HL-60 (cell line): Measurements from ENCODE around the gene MUC3A.
"Not testable (repeated sequence)": the region's sequence is repeated elsewhere in the genome, so short reads cannot be mapped to it uniquely, and the experiment has no call there.

Experiments used
- CTCF ChIP-seq: IDR thresholded peaks from one replicate; pipeline ENCODE4 v1.5.1; 2011; ENCODE audit warnings: low read length, control low read depth, inconsistent platforms; ENCODE audit not compliant: insufficient read depth
- POLR2AphosphoS5 ChIP-seq: IDR thresholded peaks from 2 replicates; pipeline ENCODE4 v1.6.1; 2012; ENCODE audit warnings: low read depth
- REST ChIP-seq: IDR thresholded peaks from 2 replicates; pipeline ENCODE4 v1.6.1; 2012; ENCODE audit warnings: low read depth; ENCODE audit not compliant: insufficient replicate concordance

GRCh38 chr7:100998530-100998929, 49.2 kb downstream of the MUC3A start:
- TF ChIP-seq CTCF, POLR2AphosphoS5, REST: not testable (repeated sequence)
